GM13976 (cell line): ENCODE results near the gene FLOT2.

ENCODE experiments used
- DNase-seq: peaks from one replicate; pipeline ENCODE4 v3.0.0; 2012; ENCODE audit warnings: low spot score
- CTCF ChIP-seq: IDR thresholded peaks from 2 replicates; pipeline ENCODE4 v1.5.1; 2012; ENCODE audit warnings: borderline replicate concordance, mild to moderate bottlenecking; ENCODE audit not compliant: insufficient read depth; ENCODE audit errors: extremely low read depth, missing control alignments, control extremely low read depth
- in situ Hi-C: fragments of 300-500 bp; cut with MboI; formaldehyde crosslinking; loops from one replicate; pipeline ENCODE4 v1.12.0; 2022; ENCODE audit warnings: low sequenced_read_pairs, mixed read lengths, inconsistent platforms; ENCODE audit not compliant: unreplicated experiment

The FLOT2 gene

DNA sequence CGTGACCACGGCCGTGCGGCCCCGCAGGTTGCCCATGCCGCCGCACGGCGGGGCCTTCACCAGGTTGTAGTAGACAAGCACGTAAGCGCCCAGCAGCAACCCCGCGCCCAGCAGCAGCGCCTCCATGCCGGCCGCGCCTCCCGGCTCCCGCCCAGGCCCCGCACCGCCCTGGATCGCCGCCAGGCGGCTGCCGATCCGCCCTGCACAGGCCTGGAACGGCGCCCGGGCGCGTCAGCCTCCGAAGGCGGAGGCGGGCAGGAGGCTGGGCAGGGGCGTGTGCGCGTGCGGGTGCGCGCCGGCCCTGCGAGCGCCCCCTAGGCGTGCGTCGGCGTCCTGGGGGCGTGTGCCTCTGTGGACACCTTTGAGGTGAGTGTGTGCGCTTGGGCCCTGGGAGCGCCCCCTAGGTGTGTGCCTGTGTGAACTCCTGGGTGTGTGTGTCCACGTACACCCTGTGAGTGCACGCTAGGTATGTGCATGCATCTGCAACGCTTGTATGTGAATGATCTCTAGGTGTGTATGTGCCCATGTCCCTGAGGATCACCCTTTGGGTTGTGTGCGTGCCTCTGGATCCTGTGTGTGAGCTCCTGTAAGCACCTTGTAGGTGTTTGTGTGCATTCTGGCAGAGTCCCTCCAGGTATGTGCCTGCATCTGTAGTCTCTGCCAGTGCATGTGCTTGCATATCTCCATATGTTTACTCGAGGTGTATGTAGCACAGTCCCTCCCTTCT, 5.4 kb upstream of the FLOT2 start, which contains the start of gene DHRS13:
Gene DHRS13, minus strand, starts transcription at position 261 of the 727 bp plus-strand sequence. Its CDS starts 135 bp downstream, at position 126.
- peak; percentile 95 for DNase-seq
- peak; percentile 95 for TF ChIP-seq CTCF
- in situ Hi-C loops, result no loop called here

GRCh38 chr17:28901866-28902818, 4.6 kb upstream of the FLOT2 start:
- in situ Hi-C loops, result no loop called here
- TF ChIP-seq CTCF, result no peak
- DNase-seq, result peak; percentile 60

GRCh38 chr17:28900986-28901726, 3.6 kb upstream of the FLOT2 start:
- DNase-seq, result no peak
- no peak for TF ChIP-seq CTCF
- in situ Hi-C loops, result no loop called here

- no peak for TF ChIP-seq CTCF
- in situ Hi-C loops, result no loop called here
- DNase-seq, result no peak
Observed at GRCh38 chr17:28899212-28899815, 1.8 kb upstream of the FLOT2 start.

DNA sequence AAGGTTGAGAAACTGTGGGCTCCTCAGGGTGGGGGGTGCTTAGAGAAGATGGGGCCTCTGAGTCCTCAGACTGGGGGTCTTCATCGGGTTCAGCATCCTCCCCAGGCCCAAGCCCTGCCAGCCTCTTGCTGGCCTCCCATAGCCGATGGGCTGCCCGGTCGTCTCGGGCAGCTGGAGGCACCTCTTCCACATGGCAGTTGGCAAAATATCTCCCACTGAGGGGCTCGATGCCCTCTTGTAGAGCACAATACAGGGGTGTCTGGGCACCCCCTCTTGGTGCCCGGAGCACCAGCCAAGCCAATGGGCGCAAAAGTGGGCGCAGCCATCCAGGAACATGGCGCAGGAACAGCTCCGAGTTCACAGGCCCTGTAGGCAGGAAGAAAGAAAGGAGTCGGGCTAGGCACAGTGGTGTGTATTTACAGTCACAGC, 1.0 kb upstream of the FLOT2 start:
- TF ChIP-seq CTCF, result no peak
- in situ Hi-C loops, result no loop called here
- no peak for DNase-seq
